ENCODE results near the gene MTHFS.

DNA sequence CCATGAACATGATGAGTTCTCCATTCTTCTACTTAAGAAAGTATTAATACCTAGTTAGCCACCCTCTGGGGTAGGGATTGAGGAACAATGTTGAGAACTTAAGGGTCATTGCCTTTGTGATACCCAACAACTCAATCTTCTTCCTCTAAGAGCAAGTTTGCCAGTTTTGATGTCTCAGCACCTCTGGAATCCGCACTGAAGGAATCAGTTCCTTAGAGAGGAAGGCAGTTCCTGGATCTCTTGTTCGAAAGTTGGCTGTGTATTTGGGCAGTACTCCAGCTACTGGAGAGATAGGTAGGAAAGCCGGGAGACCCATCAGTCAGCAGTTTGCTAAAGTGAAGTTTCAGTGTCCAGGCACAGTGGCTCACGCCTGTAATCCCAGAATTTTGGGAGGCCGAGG, 35.6 kb upstream of the MTHFS start:
- TF ChIP-seq SIN3A (IDR thresholded peaks at IDR 0.05; ENCODE audit: borderline replicate concordance, insufficient read depth, low read length) (no peak), POLR2AphosphoS5 (IDR thresholded peaks at IDR 0.05; ENCODE audit: low read depth, low read length) (no peak)
- TF ChIP-seq, protein P1, sequence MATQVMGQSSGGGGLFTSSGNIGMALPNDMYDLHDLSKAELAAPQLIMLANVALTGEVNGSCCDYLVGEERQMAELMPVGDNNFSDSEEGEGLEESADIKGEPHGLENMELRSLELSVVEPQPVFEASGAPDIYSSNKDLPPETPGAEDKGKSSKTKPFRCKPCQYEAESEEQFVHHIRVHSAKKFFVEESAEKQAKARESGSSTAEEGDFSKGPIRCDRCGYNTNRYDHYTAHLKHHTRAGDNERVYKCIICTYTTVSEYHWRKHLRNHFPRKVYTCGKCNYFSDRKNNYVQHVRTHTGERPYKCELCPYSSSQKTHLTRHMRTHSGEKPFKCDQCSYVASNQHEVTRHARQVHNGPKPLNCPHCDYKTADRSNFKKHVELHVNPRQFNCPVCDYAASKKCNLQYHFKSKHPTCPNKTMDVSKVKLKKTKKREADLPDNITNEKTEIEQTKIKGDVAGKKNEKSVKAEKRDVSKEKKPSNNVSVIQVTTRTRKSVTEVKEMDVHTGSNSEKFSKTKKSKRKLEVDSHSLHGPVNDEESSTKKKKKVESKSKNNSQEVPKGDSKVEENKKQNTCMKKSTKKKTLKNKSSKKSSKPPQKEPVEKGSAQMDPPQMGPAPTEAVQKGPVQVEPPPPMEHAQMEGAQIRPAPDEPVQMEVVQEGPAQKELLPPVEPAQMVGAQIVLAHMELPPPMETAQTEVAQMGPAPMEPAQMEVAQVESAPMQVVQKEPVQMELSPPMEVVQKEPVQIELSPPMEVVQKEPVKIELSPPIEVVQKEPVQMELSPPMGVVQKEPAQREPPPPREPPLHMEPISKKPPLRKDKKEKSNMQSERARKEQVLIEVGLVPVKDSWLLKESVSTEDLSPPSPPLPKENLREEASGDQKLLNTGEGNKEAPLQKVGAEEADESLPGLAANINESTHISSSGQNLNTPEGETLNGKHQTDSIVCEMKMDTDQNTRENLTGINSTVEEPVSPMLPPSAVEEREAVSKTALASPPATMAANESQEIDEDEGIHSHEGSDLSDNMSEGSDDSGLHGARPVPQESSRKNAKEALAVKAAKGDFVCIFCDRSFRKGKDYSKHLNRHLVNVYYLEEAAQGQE (IDR thresholded peaks at IDR 0.05; ENCODE audit: insufficient read depth in 1 of 2, low read depth in 2 of 2, low read length in 2 of 2): no peak
